PC-9 (cell line): Measurements from ENCODE around the gene LHFPL2.

Source experiments
- EZH2 ChIP-seq: fragments of 200-600 bp; sonication (generic); IDR thresholded peaks from 2 replicates; pipeline ENCODE4 v1.8.0; 2017; ENCODE audit warnings: antibody characterized with exemption, low read depth
- TF ChIP-seq, protein P1 (sequence below): fragments of 200-600 bp; sonication (generic); conservative IDR thresholded peaks from 2 replicates; pipeline ENCODE4 v1.6.1; 2017; ENCODE audit warnings: mixed run types, antibody characterized with exemption, mild to moderate bottlenecking, moderate library complexity

GRCh38 chr5:78594610-78595457, 53.7 kb downstream of the LHFPL2 start:
- TF ChIP-seq, protein P1, sequence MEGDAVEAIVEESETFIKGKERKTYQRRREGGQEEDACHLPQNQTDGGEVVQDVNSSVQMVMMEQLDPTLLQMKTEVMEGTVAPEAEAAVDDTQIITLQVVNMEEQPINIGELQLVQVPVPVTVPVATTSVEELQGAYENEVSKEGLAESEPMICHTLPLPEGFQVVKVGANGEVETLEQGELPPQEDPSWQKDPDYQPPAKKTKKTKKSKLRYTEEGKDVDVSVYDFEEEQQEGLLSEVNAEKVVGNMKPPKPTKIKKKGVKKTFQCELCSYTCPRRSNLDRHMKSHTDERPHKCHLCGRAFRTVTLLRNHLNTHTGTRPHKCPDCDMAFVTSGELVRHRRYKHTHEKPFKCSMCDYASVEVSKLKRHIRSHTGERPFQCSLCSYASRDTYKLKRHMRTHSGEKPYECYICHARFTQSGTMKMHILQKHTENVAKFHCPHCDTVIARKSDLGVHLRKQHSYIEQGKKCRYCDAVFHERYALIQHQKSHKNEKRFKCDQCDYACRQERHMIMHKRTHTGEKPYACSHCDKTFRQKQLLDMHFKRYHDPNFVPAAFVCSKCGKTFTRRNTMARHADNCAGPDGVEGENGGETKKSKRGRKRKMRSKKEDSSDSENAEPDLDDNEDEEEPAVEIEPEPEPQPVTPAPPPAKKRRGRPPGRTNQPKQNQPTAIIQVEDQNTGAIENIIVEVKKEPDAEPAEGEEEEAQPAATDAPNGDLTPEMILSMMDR: no peak
- TF ChIP-seq EZH2: no peak
